SHP77 (cell line): Measurements from ENCODE around the gene CPNE7.
A peak's percentile ranks its signal among the peaks of the same experiment; 100 is the strongest.

Source experiments
- DNase-seq, 2 experiments: peaks; one replicate each; lab custom pipeline; 2025; lab: John Stamatoyannopoulos, UW

The CPNE7 gene

DNA sequence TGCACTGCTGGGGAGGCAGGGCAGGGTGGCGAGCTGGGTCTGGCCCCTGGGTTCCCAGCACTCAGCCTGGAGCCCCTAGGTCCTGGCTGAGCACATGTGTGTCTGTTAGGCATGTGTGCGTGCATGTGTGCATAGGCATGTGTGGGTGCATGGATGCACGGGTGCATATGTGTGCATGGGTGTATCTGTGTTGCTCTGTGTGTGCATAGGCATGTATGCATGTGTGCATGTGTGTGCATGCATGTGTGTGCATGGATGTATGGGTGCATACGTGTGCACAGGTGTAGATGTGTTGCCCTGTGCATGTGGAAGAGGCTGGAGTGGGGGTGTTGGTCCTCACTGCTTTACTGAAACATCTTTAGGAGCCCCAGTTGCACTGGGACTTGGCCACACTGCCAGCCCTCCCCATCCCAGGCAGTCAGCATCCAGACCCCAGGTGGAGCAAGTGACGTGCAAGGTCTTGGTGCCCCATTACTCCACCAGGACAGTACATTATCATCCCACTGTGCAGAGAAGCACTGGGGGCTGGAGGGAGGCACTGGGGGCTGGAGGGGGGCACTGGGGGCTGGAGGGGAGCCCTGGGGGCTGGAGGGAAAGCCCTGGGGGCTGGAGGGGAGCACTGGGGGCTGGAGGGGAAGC lies 27.5 kb downstream of the CPNE7 start:
- no peak for DNase-seq

DNA sequence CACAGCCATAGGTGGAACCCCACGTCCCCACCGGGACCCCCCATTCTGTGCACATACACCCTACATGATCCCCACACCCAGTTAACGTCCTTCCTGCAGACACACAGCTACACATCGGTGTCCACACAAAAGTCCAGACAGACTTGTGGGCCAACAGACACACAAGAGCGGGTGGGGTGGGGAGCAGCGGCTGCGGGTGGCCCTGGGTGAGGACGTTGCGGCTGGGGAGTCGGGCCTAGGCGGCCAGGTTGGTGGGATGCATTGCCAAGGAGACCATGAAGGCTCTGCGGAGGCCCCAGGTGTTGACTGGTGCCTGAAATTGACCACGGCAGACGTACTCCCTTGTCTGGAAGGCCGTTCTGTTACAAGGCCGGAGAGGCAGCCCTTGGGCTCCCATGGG lies 29.2 kb downstream of the CPNE7 start:
- no peak for DNase-seq

DNA sequence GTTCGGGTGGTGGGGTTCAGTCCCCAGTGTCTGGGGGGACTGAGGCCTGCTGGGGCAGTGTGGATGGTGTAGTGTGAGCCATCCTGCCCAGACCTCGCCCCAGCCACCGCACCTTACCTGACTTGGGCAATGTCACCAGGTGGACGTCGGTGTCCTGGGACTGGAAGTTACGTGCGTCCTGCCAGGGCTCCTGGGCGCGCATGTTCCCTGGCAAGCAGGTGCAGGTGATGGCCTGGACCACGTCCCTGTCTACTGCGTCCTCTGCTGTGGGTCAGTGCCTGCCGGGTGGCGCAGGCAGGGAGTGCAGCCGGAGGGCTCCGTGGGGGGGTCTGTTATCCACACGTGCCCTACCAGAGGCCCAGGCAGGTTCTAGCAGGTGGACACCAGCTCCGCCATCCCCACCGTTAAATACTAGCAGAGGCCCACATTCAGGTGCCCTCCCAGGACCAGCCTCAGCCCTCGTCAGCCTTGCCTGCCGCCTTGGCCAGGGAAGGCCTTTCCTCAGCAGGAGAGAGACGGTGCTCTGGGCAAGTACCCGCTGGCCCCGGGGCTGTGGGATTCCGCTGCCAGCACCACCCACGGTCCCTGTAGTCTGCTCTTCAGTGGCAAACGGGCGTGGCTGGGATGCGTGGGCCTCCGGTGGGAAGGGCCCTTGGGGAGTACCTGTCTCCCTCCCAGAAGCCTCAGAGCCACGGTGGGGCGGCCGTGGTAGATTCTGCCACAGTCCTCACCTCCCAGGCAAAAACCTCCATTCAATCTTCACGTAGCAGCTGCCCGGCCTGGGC lies 29.8 kb downstream of the CPNE7 start:
- DNase-seq: no peak

DNA sequence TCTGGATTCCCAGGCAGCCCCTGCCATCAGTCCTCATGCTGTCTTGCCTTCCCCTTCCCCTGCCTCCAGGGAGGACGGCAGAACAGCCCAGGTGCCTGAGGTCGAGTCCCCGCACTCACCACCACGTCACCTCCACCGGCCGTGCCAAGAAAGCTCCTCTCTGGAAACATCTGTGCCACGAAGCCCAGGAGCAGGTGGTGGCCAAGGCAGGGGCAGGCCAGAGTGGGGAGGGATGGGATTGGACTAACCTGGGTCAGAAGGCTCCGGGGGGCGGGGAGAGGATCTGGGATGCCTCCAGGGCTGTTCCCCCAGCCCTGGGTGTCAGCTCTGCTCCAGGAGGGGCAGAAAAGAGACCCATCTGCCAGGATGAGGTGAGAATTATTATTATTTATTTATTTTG lies 30.4 kb downstream of the CPNE7 start:
- DNase-seq: peak; percentile 87 to 89

DNA sequence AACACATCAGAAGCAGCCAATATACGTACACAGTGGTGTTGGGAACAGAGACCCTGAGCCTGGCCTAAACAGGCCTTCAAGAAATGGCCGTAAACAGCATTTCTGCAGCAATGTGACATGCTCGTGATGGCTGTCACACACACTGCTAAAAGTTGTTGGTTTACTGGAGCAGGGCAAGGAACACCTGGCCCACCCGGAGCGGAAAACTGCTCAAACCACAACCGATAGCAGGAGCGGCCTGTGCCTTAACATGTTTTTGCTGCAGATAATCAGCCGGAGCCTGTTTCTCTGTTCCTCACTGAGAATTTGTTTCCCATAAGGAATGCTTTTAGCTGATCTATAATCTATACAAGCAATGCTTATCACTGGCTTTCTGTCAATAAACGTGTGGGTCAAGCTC lies 31.9 kb downstream of the CPNE7 start:
- no peak for DNase-seq

DNA sequence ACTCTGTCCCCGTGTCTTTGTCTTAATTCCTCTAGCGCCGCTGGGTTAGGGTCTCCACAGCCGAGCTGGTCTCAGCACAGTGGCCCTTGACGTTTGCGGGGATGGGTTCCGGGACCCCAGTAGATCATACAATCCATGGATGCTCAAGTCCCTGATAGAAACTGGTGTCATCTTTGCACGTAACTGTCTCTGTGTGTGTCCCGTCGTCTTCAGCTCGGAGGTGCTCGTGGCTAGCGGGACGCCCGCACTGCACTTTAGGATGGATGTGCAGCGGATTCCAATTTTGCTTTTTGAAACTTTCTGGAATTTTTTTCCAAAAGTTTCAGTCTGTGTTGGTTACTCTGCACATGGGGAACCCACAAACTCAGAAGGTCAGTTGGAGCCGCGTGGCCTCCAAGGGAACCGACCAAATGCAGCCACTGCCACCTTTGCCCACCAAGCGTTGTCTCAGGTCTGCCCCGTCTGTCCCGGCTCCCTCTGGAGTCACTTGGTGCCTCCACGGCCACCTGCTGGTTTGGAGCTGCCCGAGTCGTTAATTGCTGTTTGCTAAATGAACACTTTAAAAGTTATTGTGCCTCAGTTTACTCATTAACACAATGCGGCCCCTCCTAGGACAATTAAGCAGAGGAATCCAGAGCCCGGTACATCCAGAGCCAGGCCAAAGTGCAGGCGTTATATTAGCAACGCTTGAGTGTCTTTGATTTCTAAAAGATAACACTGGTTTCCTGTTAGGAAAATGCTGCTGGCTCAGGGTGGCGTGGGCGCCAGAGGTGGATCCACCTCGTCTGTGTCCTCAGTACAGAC lies 32.6 kb downstream of the CPNE7 start:
- no peak for DNase-seq

DNA sequence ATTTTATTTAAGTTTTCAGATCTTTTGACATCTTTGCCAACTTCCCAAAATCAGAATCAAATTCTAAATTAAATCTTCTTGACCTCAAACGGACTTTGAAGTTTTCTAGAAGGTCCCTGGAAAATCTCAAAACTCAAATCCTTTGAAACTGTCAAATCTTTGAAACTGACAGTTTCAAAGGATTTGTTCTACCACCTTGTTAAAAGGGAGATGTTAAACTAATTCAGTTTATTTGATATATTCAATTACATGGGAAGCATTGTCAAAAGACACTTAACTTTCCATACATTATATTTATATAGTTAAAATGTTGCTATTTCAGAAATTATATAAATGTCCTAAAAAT lies 34.5 kb downstream of the CPNE7 start:
- no peak for DNase-seq

DNA sequence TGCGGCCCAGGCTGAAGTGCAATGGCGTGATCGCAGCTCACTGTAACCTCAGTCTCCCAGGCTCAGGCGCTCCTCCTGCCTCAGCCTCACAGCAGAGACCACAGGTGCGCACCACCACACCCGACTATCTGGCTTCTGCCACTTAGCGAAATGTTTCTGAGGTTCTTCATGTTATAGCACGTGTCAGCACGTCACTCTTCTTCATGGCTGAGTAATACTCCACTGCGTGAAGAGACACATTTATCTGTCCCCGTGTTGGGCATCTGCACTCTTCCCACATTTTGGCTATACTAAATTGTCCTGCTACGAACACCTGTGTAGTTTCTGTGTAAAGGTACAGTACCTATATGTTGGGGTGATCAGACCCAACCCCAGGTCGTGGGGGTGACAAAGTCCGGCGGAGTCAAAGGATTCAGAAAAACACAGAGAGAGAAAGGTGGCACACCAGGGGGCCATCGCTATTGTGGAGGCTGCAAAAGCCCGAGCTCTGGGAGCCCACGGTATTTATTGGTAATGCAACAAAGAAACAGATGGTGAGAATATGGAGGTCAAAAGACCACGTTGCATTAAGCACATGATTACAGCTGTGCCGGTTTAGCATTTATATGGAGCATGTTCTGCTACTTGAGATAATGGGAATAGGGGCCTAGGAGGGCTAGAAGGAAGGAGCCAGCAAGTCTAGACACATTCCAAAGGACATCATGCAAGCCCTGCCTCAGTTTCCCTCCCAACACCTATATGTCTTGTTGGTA lies 37.0 kb downstream of the CPNE7 start:
- no peak for DNase-seq

DNA sequence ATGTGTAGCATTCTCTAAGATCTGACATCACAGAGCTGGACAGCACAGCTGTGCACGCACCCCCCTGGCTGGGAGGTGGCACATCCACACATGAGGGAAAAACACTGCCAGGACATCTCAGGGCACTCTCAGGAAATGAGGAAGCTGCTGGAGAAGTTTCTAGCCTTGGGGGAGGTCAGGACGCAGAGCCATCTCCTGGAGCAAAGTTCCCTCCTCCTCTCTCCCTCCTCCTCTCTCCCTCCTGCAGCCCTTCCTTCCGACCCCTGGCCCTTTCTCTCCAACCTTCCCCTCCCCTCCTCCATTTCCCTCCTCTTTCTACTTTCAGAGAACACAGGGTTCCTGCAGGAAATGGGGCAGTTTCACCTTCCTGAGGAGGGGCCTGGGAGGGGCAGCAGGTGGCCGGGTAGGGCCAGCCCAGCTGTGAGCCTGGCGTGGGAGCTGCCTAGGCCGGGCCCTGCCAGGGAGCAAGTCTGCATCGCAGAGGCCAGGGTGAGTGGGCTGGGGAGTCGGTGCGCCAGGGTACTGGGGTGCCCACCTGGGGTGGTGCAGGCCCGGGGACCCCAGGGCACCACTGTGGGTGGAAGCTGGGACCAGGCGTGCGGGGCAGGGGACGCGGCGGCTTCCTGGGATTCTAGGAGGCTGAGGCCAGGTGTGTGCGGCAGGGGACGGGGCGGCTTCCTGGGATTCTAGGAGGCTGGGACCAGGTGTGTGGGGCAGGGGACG lies 37.8 kb downstream of the CPNE7 start, which contains the start of gene DPEP1:
TSS of gene DPEP1 (plus strand) at position 412 of the 723 bp plus-strand sequence. CDS start 16,769 bp downstream, outside the sequence.
- DNase-seq: no peak

DNA sequence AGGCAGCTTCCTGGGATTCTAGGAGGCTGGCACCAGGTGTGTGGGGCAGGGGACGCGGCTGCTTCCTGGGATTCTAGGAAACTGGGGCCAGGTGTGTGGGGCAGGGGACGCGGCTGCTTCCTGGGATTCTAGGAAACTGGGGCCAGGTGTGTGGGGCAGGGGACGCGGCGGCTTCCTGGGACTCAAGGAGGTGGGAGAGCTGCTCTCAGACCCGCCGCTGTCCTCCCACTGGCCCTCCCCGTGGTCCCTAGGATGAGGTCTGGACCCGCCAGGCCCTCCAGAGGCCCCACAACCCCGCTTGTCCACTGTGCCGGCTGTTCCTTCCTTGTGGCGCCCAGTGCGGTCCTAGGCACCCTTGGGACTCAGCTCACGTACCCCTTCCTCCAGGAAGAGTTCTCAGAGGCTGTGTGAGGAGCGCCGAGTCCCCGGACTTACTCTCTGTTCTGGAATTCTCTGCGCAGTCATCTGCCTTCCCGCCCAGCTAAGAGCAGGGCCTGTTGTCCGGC lies 38.4 kb downstream of the CPNE7 start:
- no peak for DNase-seq

DNA sequence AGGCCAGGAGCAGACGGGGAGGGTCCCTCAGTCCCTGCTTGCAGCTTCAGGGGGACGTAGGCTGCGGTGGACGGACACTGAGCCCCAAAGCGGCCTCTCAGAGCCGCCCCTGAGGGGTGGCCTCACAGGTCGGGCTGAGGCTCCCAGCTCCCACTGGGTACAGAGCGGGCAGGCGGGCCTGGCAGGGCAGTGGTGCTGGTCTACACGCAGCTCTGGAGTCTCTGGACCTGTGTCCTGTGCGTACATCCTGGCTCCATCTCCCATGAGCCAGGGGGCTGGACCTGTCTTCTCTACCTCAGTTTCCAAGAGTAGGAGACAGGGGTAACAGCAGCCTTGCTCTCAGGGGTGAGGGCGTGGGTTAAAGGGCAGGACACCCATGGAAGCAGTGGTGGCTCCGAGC lies 39.6 kb downstream of the CPNE7 start:
- no peak for DNase-seq

DNA sequence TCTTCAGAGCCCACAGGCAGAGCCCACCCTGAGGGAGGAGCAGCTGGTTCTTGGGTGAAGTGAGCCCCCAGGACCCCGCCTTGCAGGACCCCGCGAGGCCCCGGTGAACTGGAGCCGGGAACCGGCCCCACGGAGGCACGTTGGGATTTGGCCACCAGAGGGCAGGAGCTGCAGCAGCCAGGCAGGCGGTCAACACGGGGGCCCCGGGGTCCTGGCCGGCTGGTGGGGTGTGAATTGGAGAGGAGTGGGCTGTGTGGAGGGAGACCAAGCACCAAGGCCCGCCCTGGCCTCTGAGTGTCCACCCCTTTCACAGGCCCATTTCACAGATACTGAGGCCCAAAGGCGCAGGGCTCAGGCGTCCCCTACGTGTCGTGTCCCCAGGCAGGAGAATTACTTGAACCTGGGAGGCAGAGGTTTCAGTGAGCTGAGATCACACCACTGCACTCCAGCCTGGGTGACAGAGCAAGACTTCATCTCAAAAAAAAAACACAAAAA lies 40.1 kb downstream of the CPNE7 start:
- DNase-seq: peak in 1 of 2 experiments; percentile 27

DNA sequence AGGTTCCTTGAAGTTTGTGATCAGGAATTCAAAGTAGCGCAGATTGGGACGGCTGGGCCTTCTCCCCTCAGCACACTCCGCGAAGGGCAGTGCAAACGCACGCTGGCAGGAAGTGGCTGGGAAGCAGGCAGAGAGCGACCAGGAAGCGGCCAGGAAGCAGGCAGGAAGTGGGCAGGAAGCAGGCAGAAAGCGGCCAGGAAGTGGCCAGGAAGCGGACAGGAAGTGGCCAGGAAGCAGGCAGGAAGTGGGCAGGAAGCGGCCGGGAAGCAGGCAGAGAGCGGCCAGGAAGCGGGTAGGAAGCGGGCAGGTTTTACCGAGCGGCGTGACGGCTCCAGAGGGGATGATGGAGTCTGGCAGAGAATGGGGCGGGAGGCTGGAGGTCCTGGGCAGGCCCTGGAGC lies 41.1 kb downstream of the CPNE7 start:
- no peak for DNase-seq

DNA sequence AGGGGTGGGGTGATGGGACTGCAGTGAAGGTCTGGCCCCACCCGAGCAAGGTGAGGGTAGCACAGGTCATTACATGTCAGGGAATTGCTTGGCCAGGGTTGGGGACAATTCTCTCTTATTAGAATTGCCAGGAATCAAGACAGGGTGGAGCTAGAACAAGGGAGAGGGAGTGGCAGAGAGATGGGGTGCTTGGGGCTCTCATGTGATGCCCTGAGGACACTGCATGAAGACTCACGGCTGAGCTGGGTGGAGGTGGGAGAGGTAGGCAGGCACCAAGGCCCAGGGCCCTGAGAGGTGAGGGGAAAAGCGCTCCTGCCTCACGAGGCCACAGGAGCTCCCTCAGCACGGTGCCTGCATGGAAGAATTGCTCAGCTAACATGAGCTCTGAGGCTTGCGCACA lies 41.5 kb downstream of the CPNE7 start:
- DNase-seq: no peak

DNA sequence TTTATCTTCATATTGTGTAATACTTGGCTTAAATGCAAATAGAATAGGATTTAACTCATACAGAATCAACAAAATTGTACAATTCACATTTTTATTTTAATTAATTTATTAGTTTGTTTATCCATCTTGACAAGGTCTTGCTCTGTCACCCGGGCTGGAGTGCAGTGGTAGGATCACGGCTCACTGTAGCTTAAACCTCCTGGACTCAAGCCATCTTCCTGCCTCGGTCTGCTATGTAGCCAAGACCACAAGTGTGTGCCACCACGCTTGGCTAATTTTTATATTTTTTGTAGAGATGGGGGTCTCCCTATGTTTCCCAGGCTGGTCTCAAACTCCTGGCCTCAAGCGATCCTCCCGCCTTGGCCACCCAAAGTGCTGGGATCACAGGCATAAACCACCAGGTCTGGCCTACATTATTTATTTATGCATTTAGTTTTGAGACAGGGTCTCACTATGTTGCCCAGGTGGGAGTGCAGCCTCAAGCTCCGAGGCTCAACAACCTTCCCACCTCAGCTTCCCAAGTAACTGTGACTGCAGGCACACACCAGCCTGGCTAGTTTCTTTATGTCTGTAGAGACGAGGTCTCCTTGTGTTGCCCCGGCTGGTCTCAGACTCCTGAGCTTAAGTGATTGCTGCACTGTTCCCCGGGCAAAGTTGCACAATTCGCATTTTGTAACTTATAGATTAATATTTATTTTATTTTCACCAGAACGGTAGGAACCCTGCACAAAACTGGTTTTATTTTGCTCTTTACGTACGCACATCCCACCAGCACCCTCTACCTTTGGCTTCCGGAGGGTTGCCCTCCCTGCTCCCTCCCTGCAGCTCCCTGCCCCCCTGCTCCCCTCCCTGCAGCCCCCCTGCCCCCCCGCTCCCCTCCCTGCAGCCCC lies 42.8 kb downstream of the CPNE7 start:
- DNase-seq: no peak

DNA sequence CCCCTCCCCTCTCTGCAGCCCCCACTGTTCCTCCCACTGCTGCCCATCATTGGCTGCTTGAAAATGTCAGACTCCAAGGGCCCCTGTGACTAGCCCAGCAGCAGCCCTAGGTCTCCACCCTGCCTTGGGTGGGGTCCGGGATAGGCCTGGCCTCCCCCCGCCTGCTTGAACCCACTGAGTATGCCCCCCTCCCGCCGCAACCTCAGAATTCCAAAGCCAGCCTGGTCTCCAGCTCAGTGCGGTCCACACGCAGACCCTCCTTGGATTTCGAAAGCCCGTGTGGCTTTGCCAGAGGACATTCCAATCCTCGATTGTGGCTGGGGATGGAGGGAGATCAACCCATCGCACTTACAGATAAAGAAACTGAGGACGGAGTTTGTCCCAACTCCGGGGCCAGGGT lies 44.3 kb downstream of the CPNE7 start:
- DNase-seq: no peak

DNA sequence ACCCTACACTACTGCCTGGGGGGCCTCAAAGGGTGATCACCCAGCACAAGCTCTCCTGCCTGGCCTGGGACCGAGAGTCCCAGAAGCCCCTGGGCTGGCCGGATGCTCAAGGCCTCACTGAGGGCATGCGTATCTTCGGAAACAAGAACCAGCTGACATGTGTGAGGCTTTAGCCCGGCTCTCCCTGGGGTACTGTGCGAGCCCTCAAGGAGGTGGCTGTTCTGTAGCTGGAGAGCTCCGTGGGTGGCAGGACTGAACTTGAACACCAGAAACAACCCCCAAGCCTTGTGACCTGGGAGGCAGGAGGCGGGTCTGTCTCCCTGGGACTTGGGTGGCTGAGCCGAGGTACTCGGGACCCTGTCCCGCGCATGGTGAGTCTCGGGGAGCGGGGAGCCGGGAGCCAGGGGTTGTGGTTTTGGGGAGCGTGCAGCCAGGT lies 44.9 kb downstream of the CPNE7 start:
- DNase-seq: no peak

DNA sequence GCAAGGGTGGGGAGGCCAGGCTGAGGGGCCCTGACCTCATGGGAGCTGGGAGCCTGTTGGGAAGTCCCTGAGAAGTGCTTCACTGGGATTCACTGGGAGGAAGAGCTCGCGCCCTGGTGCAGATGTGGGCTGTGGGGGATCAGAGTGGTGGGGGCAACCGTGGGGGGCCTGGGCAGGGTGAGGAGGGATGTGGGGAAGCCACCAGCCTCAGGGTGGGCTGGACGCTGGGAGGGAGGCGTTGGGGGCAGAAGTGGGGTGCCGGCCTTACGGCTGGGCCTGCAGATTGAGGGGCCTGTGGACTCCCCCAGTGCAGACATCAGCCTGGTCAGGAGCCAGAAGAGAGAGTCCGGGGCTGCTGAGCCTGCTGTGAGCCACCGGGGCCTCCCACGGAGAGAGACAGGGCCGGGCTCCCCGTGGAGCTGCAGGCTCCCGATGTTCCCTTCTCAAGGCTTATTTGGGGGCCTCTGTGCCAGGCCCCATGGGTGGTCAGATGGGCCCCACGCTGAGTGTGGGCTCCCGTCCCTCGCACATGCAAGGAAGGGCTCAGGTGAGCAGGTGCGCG lies 45.7 kb downstream of the CPNE7 start:
- DNase-seq: no peak

DNA sequence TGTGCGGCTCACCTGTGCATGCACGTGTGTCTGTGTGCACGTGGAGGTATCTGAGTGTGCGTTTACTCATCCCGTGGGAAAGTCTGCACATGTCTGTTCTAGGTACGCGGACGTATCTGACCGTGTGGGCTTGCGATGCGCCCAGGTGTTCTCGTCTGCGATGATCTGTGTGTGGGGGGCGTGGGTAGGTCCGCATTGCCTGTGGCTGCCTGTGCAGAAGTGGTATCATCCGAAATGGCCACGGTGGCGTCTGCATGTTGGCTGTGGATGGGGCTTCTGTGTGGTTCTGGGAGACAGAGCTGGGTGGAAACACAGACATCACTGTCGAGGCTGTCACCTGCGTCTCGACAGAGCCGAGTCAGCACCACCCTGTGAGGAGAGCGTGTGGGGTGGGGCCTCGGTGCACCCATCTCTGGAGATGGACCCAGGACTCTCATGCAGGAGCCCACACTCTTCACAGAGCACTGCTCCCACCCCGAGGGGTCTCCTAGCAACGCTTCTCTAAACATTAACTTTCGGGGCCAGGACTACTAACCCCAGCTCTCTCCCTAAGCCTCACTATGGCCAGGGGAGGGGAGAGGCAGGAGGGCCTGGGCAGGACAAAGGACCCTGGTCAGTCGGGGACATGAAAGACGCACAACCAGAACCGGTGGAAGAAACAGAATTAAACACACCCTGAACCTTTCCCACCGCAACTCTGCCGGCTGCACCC lies 46.3 kb downstream of the CPNE7 start:
- DNase-seq: no peak
